NB4 (cell line): ENCODE measurements around the gene UBE2K.
"Not testable (repeated sequence)": the region's sequence is repeated elsewhere in the genome, so short reads cannot be mapped to it uniquely, and the experiment has no call there.

Source experiments
- DNase-seq: peaks from one replicate; pipeline ENCODE4 v3.0.0; 2010; ENCODE audit warnings: low read depth
- H3K4me3 ChIP-seq: one replicate; pipeline ENCODE4 v1.5.1; 2011; ENCODE audit warnings: mild to moderate bottlenecking, low read depth, low read length, moderate library complexity
- MAX ChIP-seq: IDR thresholded peaks from 2 replicates; pipeline ENCODE4 v1.6.1; 2011; ENCODE audit warnings: low read depth, low read length
- MYC ChIP-seq: IDR thresholded peaks from 2 replicates; pipeline ENCODE4 v1.6.1; 2011; ENCODE audit warnings: low read depth, low read length
- POLR2A ChIP-seq: IDR thresholded peaks from 2 replicates; pipeline ENCODE4 v1.6.1; 2011; ENCODE audit warnings: mild to moderate bottlenecking; ENCODE audit not compliant: insufficient read length; ENCODE audit errors: extremely low read depth
- TF ChIP-seq, protein P1 (sequence below): IDR thresholded peaks from one replicate; pipeline ENCODE4 v1.5.1; 2012; ENCODE audit warnings: low read depth, low read length

UBE2K gene

GRCh38 chr4:39792529-39792928 lies 94.6 kb downstream of the UBE2K start:
- DNase-seq: no peak
- H3K4me3 ChIP-seq: no peak overlapping the region
- no peak for TF ChIP-seq MYC
- TF ChIP-seq, protein P1, sequence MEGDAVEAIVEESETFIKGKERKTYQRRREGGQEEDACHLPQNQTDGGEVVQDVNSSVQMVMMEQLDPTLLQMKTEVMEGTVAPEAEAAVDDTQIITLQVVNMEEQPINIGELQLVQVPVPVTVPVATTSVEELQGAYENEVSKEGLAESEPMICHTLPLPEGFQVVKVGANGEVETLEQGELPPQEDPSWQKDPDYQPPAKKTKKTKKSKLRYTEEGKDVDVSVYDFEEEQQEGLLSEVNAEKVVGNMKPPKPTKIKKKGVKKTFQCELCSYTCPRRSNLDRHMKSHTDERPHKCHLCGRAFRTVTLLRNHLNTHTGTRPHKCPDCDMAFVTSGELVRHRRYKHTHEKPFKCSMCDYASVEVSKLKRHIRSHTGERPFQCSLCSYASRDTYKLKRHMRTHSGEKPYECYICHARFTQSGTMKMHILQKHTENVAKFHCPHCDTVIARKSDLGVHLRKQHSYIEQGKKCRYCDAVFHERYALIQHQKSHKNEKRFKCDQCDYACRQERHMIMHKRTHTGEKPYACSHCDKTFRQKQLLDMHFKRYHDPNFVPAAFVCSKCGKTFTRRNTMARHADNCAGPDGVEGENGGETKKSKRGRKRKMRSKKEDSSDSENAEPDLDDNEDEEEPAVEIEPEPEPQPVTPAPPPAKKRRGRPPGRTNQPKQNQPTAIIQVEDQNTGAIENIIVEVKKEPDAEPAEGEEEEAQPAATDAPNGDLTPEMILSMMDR: no peak
- TF ChIP-seq MAX: no peak
- TF ChIP-seq POLR2A: no peak

DNA sequence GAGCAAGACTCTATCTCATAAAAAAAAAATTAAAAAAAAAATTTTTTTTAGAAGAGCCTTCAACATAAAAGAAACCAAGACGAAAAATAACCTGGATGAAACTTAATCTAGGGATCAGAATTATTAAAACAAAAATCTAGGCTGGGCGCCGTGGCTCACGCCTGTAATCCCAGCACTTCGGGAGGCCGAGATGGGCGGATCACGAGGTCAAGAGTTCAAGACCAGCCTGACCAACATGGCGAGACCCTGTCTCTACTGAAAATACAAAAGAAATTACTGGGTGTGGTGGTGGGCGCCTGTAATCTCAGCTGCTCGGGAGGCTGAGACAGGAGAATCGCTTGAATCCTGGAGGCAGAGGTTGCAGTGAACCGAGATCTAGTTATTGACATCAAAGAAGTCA lies 95.0 kb downstream of the UBE2K start:
- DNase-seq, H3K4me3 ChIP-seq: not testable (repeated sequence)

DNA sequence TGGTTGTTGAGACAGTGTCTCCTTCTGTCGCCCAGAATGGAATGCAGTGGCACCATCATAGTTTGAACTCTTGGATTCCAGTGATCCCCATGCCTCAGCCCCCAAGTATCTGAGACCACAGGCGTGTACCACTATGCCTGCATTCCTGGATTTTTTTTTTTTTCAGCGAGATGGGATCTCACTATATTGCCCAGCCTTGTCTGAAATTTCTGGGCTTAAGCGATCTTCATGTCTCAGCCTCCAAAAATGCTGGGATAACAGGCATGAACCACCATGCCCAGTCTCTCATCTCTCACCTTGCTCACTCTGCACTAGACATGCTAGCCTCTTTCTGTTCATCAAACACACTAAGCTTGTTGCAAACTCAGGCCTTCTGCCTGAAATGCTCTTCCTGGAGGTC lies 104.1 kb downstream of the UBE2K start:
- H3K4me3 ChIP-seq: no peak overlapping the region
- no peak for TF ChIP-seq POLR2A
- no peak for TF ChIP-seq MYC
- TF ChIP-seq, protein P1: no peak
- TF ChIP-seq MAX: no peak
- DNase-seq: no peak

GRCh38 chr4:39808231-39808749 lies 110.4 kb downstream of the UBE2K start:
- DNase-seq: peak; percentile 67
- no peak overlapping the region for H3K4me3 ChIP-seq
- TF ChIP-seq MYC (no peak), MAX (no peak), POLR2A (no peak)
- TF ChIP-seq, protein P1: no peak

- no peak for DNase-seq
- H3K4me3 ChIP-seq: no peak overlapping the region
These were observed 114.6 kb downstream of the UBE2K start for GRCh38 chr4:39812500-39812899.

GRCh38 chr4:39813033-39813432 lies 115.1 kb downstream of the UBE2K start:
- not testable (repeated sequence) for H3K4me3 ChIP-seq, DNase-seq

More at GRCh38 chr4:39812500-39812899, 114.6 kb downstream of the UBE2K start:
- TF ChIP-seq POLR2A: no peak
- TF ChIP-seq, protein P1: no peak
- no peak for TF ChIP-seq MAX
- TF ChIP-seq MYC: no peak

GRCh38 chr4:39813761-39814160 lies 115.8 kb downstream of the UBE2K start:
- not testable (repeated sequence) for H3K4me3 ChIP-seq, DNase-seq
